ENCODE data around the gene RGS14.

Gene RGS14

DNA sequence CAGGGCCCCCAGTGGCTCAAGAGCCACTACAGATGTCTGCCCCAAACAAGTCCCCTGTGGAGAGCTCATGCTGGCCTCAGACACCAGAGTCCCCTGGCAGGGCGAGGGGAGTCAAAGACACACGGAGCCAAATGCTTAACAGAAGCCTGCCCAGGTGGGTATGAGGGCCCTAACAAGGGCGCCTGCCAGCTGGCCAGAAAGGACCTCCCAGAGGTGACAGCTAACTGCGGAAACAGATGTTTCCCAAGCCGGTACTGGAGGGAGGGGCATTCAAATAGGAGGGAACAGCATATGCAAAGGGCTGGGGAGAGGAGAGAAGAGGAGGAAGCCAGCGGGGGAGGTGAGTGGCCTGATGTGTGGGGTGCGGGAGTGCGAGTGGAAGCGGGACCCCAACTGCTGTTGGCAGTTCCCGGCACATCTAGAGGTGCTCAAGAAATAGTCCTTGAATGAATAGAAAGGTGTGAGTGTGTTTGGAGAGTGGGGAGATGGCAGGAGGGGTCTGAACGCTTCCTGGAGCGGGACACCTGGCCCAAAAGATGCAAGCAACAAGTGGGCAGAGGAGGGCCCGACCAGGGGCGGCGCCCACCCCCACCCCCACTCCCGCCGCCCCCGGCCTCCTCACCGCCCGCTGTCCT is 46.9 kb upstream of the RGS14 start:
- no peak overlapping the region for H3K4me3 ChIP-seq (IDR thresholded peaks at IDR 0.05; ENCODE audit: insufficient read depth, low read depth, low read length)
- no peak overlapping the region for H3K27ac ChIP-seq
- no peak overlapping the region; the same call in 1 of the 2 replicates for H2AFZ ChIP-seq (ENCODE audit: low read depth)
- H3K27me3 ChIP-seq (ENCODE audit: insufficient read depth, low read depth): no peaks in the 10 kb centered on the region
- TF ChIP-seq, protein P1, sequence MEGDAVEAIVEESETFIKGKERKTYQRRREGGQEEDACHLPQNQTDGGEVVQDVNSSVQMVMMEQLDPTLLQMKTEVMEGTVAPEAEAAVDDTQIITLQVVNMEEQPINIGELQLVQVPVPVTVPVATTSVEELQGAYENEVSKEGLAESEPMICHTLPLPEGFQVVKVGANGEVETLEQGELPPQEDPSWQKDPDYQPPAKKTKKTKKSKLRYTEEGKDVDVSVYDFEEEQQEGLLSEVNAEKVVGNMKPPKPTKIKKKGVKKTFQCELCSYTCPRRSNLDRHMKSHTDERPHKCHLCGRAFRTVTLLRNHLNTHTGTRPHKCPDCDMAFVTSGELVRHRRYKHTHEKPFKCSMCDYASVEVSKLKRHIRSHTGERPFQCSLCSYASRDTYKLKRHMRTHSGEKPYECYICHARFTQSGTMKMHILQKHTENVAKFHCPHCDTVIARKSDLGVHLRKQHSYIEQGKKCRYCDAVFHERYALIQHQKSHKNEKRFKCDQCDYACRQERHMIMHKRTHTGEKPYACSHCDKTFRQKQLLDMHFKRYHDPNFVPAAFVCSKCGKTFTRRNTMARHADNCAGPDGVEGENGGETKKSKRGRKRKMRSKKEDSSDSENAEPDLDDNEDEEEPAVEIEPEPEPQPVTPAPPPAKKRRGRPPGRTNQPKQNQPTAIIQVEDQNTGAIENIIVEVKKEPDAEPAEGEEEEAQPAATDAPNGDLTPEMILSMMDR (conservative IDR thresholded peaks at IDR 0.05; ENCODE audit: low read depth, low read length): no peak
- peaks cover 4% of the 10 kb centered on the region for H3K79me2 ChIP-seq (ENCODE audit: insufficient read depth, low read depth)
- peak overlapping the region; percentile 31; the same call in 1 of the 2 replicates for H3K4me2 ChIP-seq
- H4K20me1 ChIP-seq (ENCODE audit: insufficient read depth): no peaks in the 10 kb centered on the region
- H3K36me3 ChIP-seq (ENCODE audit: insufficient read depth): no peaks in the 10 kb centered on the region
- H3K4me1 ChIP-seq (ENCODE audit: low read depth, poor library complexity, severe bottlenecking): peaks cover 18% of the 10 kb centered on the region
- peak overlapping the region; percentile 93; the same call in 1 of the 2 replicates for H3K9ac ChIP-seq

DNA sequence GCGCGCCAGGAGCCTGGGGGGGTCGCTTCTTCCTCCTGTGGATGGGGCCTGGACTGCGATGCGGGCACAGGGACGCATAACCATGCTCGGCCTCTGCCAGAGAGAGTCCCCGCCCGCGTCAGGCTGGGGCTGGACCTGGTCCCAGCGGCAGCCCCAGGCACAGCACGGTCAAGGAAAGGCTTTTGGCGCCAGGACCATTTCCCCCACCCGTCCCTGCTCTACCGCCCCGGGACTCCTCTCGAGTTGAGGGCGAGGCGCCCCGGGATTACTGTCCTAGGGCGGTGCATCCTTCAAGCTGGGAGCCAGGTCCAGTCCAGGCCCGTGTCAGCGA is 46.4 kb upstream of the RGS14 start:
- Histone ChIP-seq H3K27ac (peak overlapping the region; percentile 92; the same call in 1 of the 2 replicates), H3K4me1 (ENCODE audit: low read depth, poor library complexity, severe bottlenecking) (peaks cover 18% of the 10 kb centered on the region), H4K20me1 (ENCODE audit: insufficient read depth) (no peaks in the 10 kb centered on the region), H3K79me2 (ENCODE audit: insufficient read depth, low read depth) (no peaks in the 10 kb centered on the region), H3K4me2 (no peak overlapping the region; the same call in 1 of the 2 replicates), H2AFZ (ENCODE audit: low read depth) (no peak overlapping the region), H3K36me3 (ENCODE audit: insufficient read depth) (no peaks in the 10 kb centered on the region), H3K4me3 (IDR thresholded peaks at IDR 0.05; ENCODE audit: insufficient read depth, low read depth, low read length) (no peak overlapping the region), H3K9ac (peak overlapping the region; percentile 93; the same call in 1 of the 2 replicates), H3K27me3 (ENCODE audit: insufficient read depth, low read depth) (no peaks in the 10 kb centered on the region)
- TF ChIP-seq, protein P1 (conservative IDR thresholded peaks at IDR 0.05; ENCODE audit: low read depth, low read length): no peak

DNA sequence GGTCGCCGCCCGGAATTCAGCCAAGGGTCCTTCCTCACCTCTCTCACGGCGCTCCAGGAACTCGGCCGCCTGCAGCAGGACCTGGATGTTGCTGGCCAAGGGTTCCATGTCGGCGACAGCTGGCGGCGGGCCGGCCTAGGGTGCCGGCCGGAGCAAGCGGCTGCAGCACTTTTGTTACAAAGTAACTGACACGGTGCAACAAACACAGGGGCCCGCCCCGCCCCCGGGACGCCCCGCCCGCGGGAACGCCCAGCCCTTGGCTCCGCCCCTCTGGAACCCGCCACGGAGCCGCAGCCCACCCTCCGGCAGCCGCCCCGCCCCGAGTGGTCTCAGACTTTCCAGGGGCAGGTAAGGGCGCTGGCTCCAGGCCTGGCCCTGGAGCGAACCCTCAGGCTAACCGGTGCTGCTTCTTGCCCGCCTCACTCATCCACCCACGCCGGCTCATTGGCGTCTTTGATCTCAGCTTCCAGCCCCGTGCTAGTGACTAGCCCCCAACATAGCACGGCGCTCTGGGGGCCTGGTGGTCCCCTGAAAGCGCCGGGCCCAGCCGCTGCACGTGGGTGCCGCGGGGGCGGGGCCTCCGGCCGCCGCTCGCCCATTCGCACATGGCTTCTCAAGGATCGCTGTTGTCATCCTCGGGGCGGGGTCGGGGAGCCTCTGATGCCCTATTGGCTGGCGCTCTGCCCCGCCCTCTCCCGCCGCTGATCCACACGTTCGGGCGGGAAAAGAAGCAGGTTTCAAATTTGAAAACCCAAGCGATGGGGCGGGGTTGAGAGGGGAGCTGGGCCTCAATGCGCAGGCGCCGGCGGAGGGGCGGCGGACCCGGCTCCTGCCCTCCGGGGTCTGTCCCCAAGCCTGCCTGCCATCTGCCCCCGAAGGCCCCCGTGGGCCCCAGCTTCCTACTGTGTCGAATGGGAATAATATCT is 45.7 kb upstream of the RGS14 start, which contains the start of gene MXD3:
TSS of gene MXD3 (minus strand) at position 176 of the 926 bp plus-strand sequence. CDS start at position 108, 68 bp downstream.
- TF ChIP-seq, protein P1 (conservative IDR thresholded peaks at IDR 0.05; ENCODE audit: low read depth, low read length): no peak
- Histone ChIP-seq H4K20me1 (ENCODE audit: insufficient read depth) (no peaks in the 10 kb centered on the region), H3K27ac (peak within 1 kb of the TSS; percentile 92), H3K9ac (peak within 1 kb of the TSS; percentile 93), H3K4me2 (peak within 1 kb of the TSS; percentile 92), H3K4me3 (IDR thresholded peaks at IDR 0.05; ENCODE audit: insufficient read depth, low read depth, low read length) (no peak within 1 kb of the TSS), H3K4me1 (ENCODE audit: low read depth, poor library complexity, severe bottlenecking) (peaks cover 16% of the 10 kb centered on the region), H2AFZ (ENCODE audit: low read depth) (peak within 1 kb of the TSS; percentile 23), H3K79me2 (ENCODE audit: insufficient read depth, low read depth) (no peaks in the 10 kb centered on the region), H3K36me3 (ENCODE audit: insufficient read depth) (no peaks in the 10 kb centered on the region), H3K27me3 (ENCODE audit: insufficient read depth, low read depth) (no peaks in the 10 kb centered on the region)

DNA sequence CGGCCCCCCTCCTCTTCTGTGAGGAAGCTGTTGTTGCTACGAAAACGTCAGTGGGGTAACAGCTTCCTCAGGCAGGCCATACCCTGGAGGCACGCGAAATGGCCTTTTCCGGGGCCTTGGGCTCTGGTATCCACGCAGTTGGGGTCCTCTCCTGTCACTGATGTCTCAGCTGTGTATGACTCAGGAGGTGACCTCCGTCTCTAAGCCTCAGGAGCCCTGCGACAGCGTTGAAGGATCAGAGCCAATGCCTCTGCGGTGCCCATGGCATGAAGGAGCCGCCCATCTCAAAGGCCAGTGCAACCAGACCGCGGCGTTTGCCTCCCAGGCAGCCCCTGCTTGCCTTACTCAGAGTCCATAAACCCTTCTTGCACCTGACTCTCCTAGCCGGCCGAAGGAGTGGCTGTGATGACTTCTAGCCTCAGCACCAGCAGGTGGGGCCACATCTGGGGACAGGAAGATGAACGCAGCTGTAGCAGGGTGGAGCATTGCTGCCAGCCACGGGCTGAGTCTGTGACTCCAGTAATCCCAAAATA is 45.0 kb upstream of the RGS14 start:
- H3K4me2 ChIP-seq: peak overlapping the region; percentile 92
- TF ChIP-seq, protein P1 (conservative IDR thresholded peaks at IDR 0.05; ENCODE audit: low read depth, low read length): no peak
- peak overlapping the region; percentile 92 for H3K27ac ChIP-seq
- H4K20me1 ChIP-seq (ENCODE audit: insufficient read depth): no peaks in the 10 kb centered on the region
- peaks cover 13% of the 10 kb centered on the region for H3K4me1 ChIP-seq (ENCODE audit: low read depth, poor library complexity, severe bottlenecking)
- H2AFZ ChIP-seq (ENCODE audit: low read depth): peak overlapping the region; percentile 23; the same call in 1 of the 2 replicates
- H3K27me3 ChIP-seq (ENCODE audit: insufficient read depth, low read depth): no peaks in the 10 kb centered on the region
- no peaks in the 10 kb centered on the region for H3K36me3 ChIP-seq (ENCODE audit: insufficient read depth)
- no peak overlapping the region for H3K4me3 ChIP-seq (IDR thresholded peaks at IDR 0.05; ENCODE audit: insufficient read depth, low read depth, low read length)
- peak overlapping the region; percentile 93; the same call in 1 of the 2 replicates for H3K9ac ChIP-seq
- H3K79me2 ChIP-seq (ENCODE audit: insufficient read depth, low read depth): no peaks in the 10 kb centered on the region

Measured in KMS-11 (cell line).